Breast epithelium (tissue), 3 donors: Measurements from ENCODE around the gene ZFYVE19.

Source experiments
- CTCF ChIP-seq, 3 donors: fragments of 450-650 bp; IDR thresholded peaks; one replicate each; pipeline ENCODE4 v1.5.1; 2016 to 2017; ENCODE audit warnings: antibody characterized with exemption in 3 of 3, mild to moderate bottlenecking in 3 of 3, moderate library complexity in 3 of 3
- POLR2A ChIP-seq: fragments of 450-650 bp; IDR thresholded peaks from one replicate; pipeline ENCODE4 v1.6.1; 2016; ENCODE audit warnings: antibody characterized with exemption, mild to moderate bottlenecking, moderate library complexity
- POLR2AphosphoS5 ChIP-seq, 3 donors: sonication (generic); formaldehyde crosslinking; IDR thresholded peaks; one replicate each; pipeline ENCODE4 v1.6.1; 2017; ENCODE audit warnings: antibody characterized with exemption in 3 of 3

GRCh38 chr15:40759961-40760360 is 46.9 kb upstream of the ZFYVE19 start:
- TF ChIP-seq CTCF (IDR thresholded peaks at IDR 0.05) (no peak), POLR2A (no peak), POLR2AphosphoS5 (IDR thresholded peaks at IDR 0.05) (no peak)
